Measurements from ENCODE around the gene RSPH9.
A peak's percentile ranks its signal among the peaks of the same experiment; 100 is the strongest.

The RSPH9 gene

GRCh38 chr6:43669050-43669921 lies 24.4 kb downstream of the RSPH9 start:
- DNase-seq = no peak

- DNase-seq = peak; percentile 53
Observed at GRCh38 chr6:43669922-43670622, 25.2 kb downstream of the RSPH9 start.

GRCh38 chr6:43670623-43670986 lies 25.8 kb downstream of the RSPH9 start:
- no peak for DNase-seq

GRCh38 chr6:43671011-43671800 lies 26.4 kb downstream of the RSPH9 start:
- DNase-seq = no peak

- no peak for DNase-seq
Observed at GRCh38 chr6:43671801-43672690, 27.2 kb downstream of the RSPH9 start.

GRCh38 chr6:43673444-43674084 lies 28.7 kb downstream of the RSPH9 start:
- no peak for DNase-seq

- DNase-seq = no peak
Observed at GRCh38 chr6:43674291-43674690, 29.5 kb downstream of the RSPH9 start.

- DNase-seq = no peak
Observed at GRCh38 chr6:43674921-43675320, 30.1 kb downstream of the RSPH9 start.

- DNase-seq = no peak
Observed at GRCh38 chr6:43676962-43677606, 32.2 kb downstream of the RSPH9 start.

- DNase-seq = no peak
Observed at GRCh38 chr6:43677759-43678158, 32.9 kb downstream of the RSPH9 start.

- no peak for DNase-seq
Observed at GRCh38 chr6:43678341-43678740, 33.5 kb downstream of the RSPH9 start.

GRCh38 chr6:43679057-43679456 lies 34.2 kb downstream of the RSPH9 start:
- no peak for DNase-seq

GRCh38 chr6:43680308-43681200 lies 35.7 kb downstream of the RSPH9 start:
- no peak for DNase-seq

- DNase-seq = no peak
Observed at GRCh38 chr6:43681303-43681702, 36.5 kb downstream of the RSPH9 start.

GRCh38 chr6:43682724-43683429 lies 38.0 kb downstream of the RSPH9 start:
- DNase-seq = no peak

GRCh38 chr6:43683708-43684455 lies 39.0 kb downstream of the RSPH9 start:
- no peak for DNase-seq

GRCh38 chr6:43687079-43687436 lies 42.2 kb downstream of the RSPH9 start:
- DNase-seq = no peak

- peak; percentile 87 for DNase-seq
Observed at GRCh38 chr6:43687437-43688347, 42.9 kb downstream of the RSPH9 start, which contains the start of gene MRPS18A. Gene MRPS18A (minus strand): TSS chr6:43687791. CDS start chr6:43687779, 12 bp downstream.

All from activated CD4-positive, alpha-beta T cell treated with anti-CD3 and anti-CD28 coated beads, Interleukin-2, amount 50 U/mL, for 16 hours (primary cell).